GM12878 (cell line): ENCODE data around the gene RASIP1. TPM values are rescaled to one million over a fixed set of nuclear protein-coding genes. Genes with fewer than 3 reads are reported as not detected.

Experiments used
- ATAC-seq: fragments of 200-7000 bp; cut with Tn5 transposase; 3 replicates; pipeline ENCODE4 v1.9.1; 2020; ENCODE audit warnings: mild to moderate bottlenecking, moderate library complexity
- BruUV-seq: library from RNA; stranded (reverse); fragments of 400-500 nt; replicated peaks from 2 replicates; lab custom pipeline; 2021; lab: Mats Ljungman, UMichigan
- CTCF ChIA-PET: fragments of 300-600 bp; sonication (Branson Sonifier 250); formaldehyde crosslinking; extraction: SDS; loops from one replicate; lab custom pipeline; 2021; ENCODE audit warnings: inconsistent platforms; lab: Yijun Ruan, JAX
- POLR2A ChIA-PET: fragments of 350-600 bp; formaldehyde crosslinking; extraction: SDS; loops from one replicate; lab custom pipeline; 2021; ENCODE audit warnings: inconsistent platforms; lab: Charles Lee
- RAD21 ChIA-PET: fragments of 300-600 bp; sonication (Branson Sonifier 250); formaldehyde crosslinking; loops from one replicate; lab custom pipeline; 2023; ENCODE audit warnings: antibody characterized with exemption; ENCODE audit not compliant: unreplicated experiment; lab: Charles Lee
- SMC1A ChIA-PET: fragments of 300-600 bp; sonication (Branson Sonifier 250); formaldehyde crosslinking; loops from one replicate; lab custom pipeline; 2023; ENCODE audit not compliant: unreplicated experiment, uncharacterized antibody; lab: Charles Lee
- DNase-seq: peaks from one replicate; pipeline ENCODE4 v3.0.0-alpha.2; 2011; ENCODE audit warnings: low read depth, low spot score
- FAIRE-seq: peaks from 3 replicates; lab custom pipeline; 2011; peaks lifted over from hg19 to GRCh38; lab: Jason Lieb, UNC
- H2AFZ ChIP-seq: 2 replicates; pipeline ENCODE4 v1.6.0; 2011; ENCODE audit warnings: low read depth, low read length, control low read depth; ENCODE audit not compliant: control insufficient read depth
- H3K27ac ChIP-seq: 2 replicates; pipeline ENCODE4 v1.5.1; 2011; ENCODE audit warnings: control low read depth; ENCODE audit not compliant: control insufficient read depth, insufficient read depth
- H3K27me3 ChIP-seq, 2 experiments: replicated peaks in 1 of 2; 2 replicates each; pipeline versions ENCODE4 v1.6.0 to v1.6.1; 2011; ENCODE audit warnings: low read length in 1 of 2; ENCODE audit not compliant: control insufficient read depth in 2 of 2, insufficient read depth in 2 of 2
- H3K36me3 ChIP-seq, 2 experiments: 2 replicates each; pipeline ENCODE4 v1.5.1; 2011; ENCODE audit warnings: low read length in 1 of 2; ENCODE audit not compliant: control insufficient read depth in 2 of 2, insufficient read depth in 2 of 2
- H3K4me1 ChIP-seq: 2 replicates; pipeline ENCODE4 v1.6.1; 2011; ENCODE audit warnings: mild to moderate bottlenecking, low read length, moderate library complexity, mixed read lengths; ENCODE audit not compliant: control insufficient read depth, insufficient read depth
- H3K4me2 ChIP-seq: 2 replicates; pipeline ENCODE4 v1.6.0; 2011; ENCODE audit warnings: control low read depth; ENCODE audit not compliant: control insufficient read depth, insufficient read depth
- H3K4me3 ChIP-seq: fragments of 200-600 bp; sonication (generic); 2 replicates; pipeline ENCODE4 v1.5.1; 2016
- H3K79me2 ChIP-seq: 2 replicates; pipeline ENCODE4 v1.6.0; 2011; ENCODE audit warnings: low read length; ENCODE audit not compliant: control insufficient read depth, insufficient read depth
- H3K9ac ChIP-seq: 2 replicates; pipeline ENCODE4 v1.8.0; 2011; ENCODE audit warnings: low read length, control low read depth, mixed read lengths; ENCODE audit not compliant: control insufficient read depth, insufficient read depth
- H3K9me3 ChIP-seq: replicated peaks from 3 replicates; pipeline ENCODE4 v1.5.1; 2011; ENCODE audit warnings: mild to moderate bottlenecking, low read length; ENCODE audit not compliant: control insufficient read depth, insufficient read depth
- H4K20me1 ChIP-seq: 2 replicates; pipeline ENCODE4 v1.6.0; 2011; ENCODE audit not compliant: control insufficient read depth, insufficient read depth
- ASH2L ChIP-seq: fragments of 300-600, 200-600 bp; sonication (generic); IDR thresholded peaks from 2 replicates; pipeline ENCODE4 v1.6.1; 2017; ENCODE audit warnings: low read depth, mild to moderate bottlenecking, borderline replicate concordance
- DPF2 ChIP-seq: fragments of 450-650 bp; IDR thresholded peaks from 2 replicates; pipeline ENCODE4 v1.6.1; 2017; ENCODE audit warnings: mild to moderate bottlenecking
- JUND ChIP-seq: IDR thresholded peaks from 2 replicates; pipeline ENCODE4 v1.6.1; 2012; ENCODE audit warnings: low read depth, mild to moderate bottlenecking, low read length, improper control_type of control experiment, moderate library complexity
- KAT2A ChIP-seq: conservative IDR thresholded peaks from 2 replicates; pipeline ENCODE4 v1.6.1; 2011; ENCODE audit warnings: low read depth, low read length; ENCODE audit not compliant: control insufficient read depth
- MEF2B ChIP-seq: fragments of 450-650 bp; IDR thresholded peaks from 2 replicates; pipeline ENCODE4 v1.6.1; 2018; ENCODE audit warnings: mild to moderate bottlenecking, moderate library complexity; ENCODE audit not compliant: partially characterized antibody, poor library complexity, severe bottlenecking
- PAX8 ChIP-seq: fragments of 450-650 bp; IDR thresholded peaks from 2 replicates; pipeline ENCODE4 v1.6.1; 2017; ENCODE audit warnings: mild to moderate bottlenecking, moderate library complexity
- WRNIP1 ChIP-seq: IDR thresholded peaks from 2 replicates; pipeline ENCODE4 v1.6.1; 2011; ENCODE audit warnings: low read depth, low read length, improper control_type of control experiment, borderline replicate concordance
- ZBED1 ChIP-seq: IDR thresholded peaks from 2 replicates; pipeline ENCODE4 v1.6.1; 2016; ENCODE audit warnings: borderline replicate concordance
- WGBS: methylation state at CpG from one replicate; pipeline ENCODE4 v1.1.6; 2016; ENCODE audit warnings: low lambda C conversion rate; ENCODE audit not compliant: insufficient replicate concordance, insufficient coverage; ENCODE audit errors: missing lambda C conversion rate; 5-methylcytosine and 5-hydroxymethylcytosine counted together
- in situ Hi-C: fragments of 300-500 bp; cut with MboI; formaldehyde crosslinking; loops from 9 replicates; pipeline ENCODE4 v1.14.3; 2018; ENCODE audit warnings: mixed read lengths
- intact Hi-C: fragments of 100-400 bp; cut with micrococcal nuclease; formaldehyde crosslinking; loops from one replicate; pipeline ENCODE4 v1.14.2; 2022; ENCODE audit not compliant: unreplicated experiment
- polyA plus RNA-seq, 11 experiments: library from polyadenylated mRNA; depleted of rRNA in 4 of 11; unstranded in 6 of 11; stranded (reverse) in 5 of 11; fragments of >200 nt; fragmentation: Nextera tagmentation in 4 of 11; fragmentation: Illumina TruSeq in 1 of 11; extraction: Ambion mirVana in 4 of 11; extraction: Trizol in 1 of 11; gene quantifications; 1 replicate in 1 of 11; 2 replicates in 10 of 11; pipeline versions ENCODE4 v1.2.1 to v1.2.3, GENCODE V29; 2011 to 2016; ENCODE audit warnings: inconsistent platforms in 2 of 11, missing spikeins in 2 of 11, low read depth in 1 of 11
- total RNA-seq, 4 experiments: library from RNA; depleted of rRNA in 3 of 4; stranded (reverse); fragments of >200 nt in 3 of 4; fragmentation: Illumina TruSeq in 1 of 4; extraction: Trizol in 1 of 4; gene quantifications; 2 replicates each; pipeline versions ENCODE4 v1.2.1 to v1.2.3, GENCODE V29; 2013 to 2021
- TF ChIP-seq, protein P1 (sequence below): fragments of 450-650 bp; IDR thresholded peaks from 2 replicates; pipeline ENCODE4 v1.6.1; 2017; ENCODE audit warnings: low read depth, mild to moderate bottlenecking, moderate library complexity
- TF ChIP-seq, protein P2 (sequence below): fragments of 450-650 bp; conservative IDR thresholded peaks from 2 replicates; pipeline ENCODE4 v1.6.1; 2017; ENCODE audit warnings: mild to moderate bottlenecking, moderate library complexity

The RASIP1 gene
- total and polyA plus RNA-seq, 10 of the 15 experiments (the other 5 are each of a cell fraction or from before 2014, with no cell fraction given) = 0.08 TPM; not detected in 9

DNA sequence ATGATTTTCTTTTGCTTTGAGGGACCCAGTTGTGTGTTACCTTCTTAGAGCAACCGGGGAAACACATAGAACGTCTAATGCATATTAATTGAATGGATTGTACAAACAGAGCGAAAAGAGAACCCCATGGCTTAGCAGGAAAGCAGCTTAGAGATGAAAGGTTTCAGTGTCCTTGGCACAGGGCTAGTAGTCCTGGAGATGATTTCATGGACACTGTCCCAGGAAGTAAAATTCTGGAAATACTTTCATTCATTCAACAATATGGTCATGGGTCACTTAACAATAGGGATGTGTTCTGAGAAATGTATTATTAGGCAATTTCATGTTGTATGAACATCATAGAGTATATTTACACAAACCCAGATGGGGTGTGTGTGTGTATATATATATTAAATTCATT is 54.3 kb downstream of the RASIP1 start:
- ChIA-PET POLR2A (no interaction called here), SMC1A (no interaction called here), RAD21 (no interaction called here), CTCF (no interaction called here)
- Histone ChIP-seq H3K4me2 (no peak overlapping the region), H2AFZ (no peak overlapping the region), H3K27me3 (no peaks in the 10 kb centered on the region; a peak in 1 of 4 replicates), H4K20me1 (no peaks in the 10 kb centered on the region), H3K4me3 (no peak overlapping the region), H3K9ac (no peak overlapping the region), H3K36me3 (no peaks in the 10 kb centered on the region), H3K4me1 (peaks cover 2% of the 10 kb centered on the region; the same call in 1 of the 2 replicates), H3K79me2 (no peaks in the 10 kb centered on the region), H3K27ac (no peak overlapping the region), H3K9me3 (no peaks in the 10 kb centered on the region)
- FAIRE-seq (no peak), DNase-seq (no peak), ATAC-seq (no peak)
- TF ChIP-seq KAT2A (no peak), DPF2 (no peak), WRNIP1 (no peak), PAX8 (no peak), ZBED1 (no peak)
- TF ChIP-seq, protein P1, sequence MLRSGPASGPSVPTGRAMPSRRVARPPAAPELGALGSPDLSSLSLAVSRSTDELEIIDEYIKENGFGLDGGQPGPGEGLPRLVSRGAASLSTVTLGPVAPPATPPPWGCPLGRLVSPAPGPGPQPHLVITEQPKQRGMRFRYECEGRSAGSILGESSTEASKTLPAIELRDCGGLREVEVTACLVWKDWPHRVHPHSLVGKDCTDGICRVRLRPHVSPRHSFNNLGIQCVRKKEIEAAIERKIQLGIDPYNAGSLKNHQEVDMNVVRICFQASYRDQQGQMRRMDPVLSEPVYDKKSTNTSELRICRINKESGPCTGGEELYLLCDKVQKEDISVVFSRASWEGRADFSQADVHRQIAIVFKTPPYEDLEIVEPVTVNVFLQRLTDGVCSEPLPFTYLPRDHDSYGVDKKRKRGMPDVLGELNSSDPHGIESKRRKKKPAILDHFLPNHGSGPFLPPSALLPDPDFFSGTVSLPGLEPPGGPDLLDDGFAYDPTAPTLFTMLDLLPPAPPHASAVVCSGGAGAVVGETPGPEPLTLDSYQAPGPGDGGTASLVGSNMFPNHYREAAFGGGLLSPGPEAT = no peak
- 33% methylated on average over 3 of the region's 3 CpGs for WGBS
- in situ Hi-C loops = no loop called here
- intact Hi-C loops = no loop called here
- BruUV-seq = no TSS peak

DNA sequence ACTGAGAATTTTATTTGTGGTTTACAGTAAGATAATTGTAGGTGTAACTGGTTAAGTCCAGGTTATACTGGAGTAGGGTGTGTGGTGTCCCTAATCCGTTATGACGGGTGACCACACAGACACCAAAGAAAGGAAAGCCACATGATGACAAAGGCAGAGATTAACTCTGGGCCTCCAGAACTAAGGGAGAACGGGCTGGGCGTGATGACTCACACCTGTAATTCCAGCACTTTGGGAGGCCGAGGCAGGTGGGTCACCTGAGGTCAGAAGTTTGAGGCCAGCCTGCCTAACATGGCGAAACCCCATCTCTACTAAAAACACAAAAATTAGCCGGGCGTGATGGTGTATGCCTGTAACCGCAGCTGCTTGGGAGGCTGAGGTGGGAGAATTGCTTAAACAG is 54.8 kb downstream of the RASIP1 start:
- H3K9me3 ChIP-seq = no peaks in the 10 kb centered on the region
- H3K27ac ChIP-seq = no peak overlapping the region
- POLR2A ChIA-PET = no interaction called here
- H3K36me3 ChIP-seq = no peaks in the 10 kb centered on the region
- H3K27me3 ChIP-seq = no peaks in the 10 kb centered on the region; a peak in 1 of 4 replicates
- H3K4me2 ChIP-seq = no peak overlapping the region
- no peak for TF ChIP-seq JUND
- TF ChIP-seq, protein P2, sequence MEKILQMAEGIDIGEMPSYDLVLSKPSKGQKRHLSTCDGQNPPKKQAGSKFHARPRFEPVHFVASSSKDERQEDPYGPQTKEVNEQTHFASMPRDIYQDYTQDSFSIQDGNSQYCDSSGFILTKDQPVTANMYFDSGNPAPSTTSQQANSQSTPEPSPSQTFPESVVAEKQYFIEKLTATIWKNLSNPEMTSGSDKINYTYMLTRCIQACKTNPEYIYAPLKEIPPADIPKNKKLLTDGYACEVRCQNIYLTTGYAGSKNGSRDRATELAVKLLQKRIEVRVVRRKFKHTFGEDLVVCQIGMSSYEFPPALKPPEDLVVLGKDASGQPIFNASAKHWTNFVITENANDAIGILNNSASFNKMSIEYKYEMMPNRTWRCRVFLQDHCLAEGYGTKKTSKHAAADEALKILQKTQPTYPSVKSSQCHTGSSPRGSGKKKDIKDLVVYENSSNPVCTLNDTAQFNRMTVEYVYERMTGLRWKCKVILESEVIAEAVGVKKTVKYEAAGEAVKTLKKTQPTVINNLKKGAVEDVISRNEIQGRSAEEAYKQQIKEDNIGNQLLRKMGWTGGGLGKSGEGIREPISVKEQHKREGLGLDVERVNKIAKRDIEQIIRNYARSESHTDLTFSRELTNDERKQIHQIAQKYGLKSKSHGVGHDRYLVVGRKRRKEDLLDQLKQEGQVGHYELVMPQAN = no peak
- TF ChIP-seq ASH2L = no peak
- TF ChIP-seq MEF2B = no peak
- WGBS = 38% methylated on average over 9 of the region's 9 CpGs
- no peak overlapping the region for H3K9ac ChIP-seq
- BruUV-seq = no TSS peak
- CTCF ChIA-PET = no interaction called here
- intact Hi-C loops (no loop called here), in situ Hi-C loops (no loop called here)
- RAD21 ChIA-PET = no interaction called here
- DNase-seq (no peak), ATAC-seq (no peak), FAIRE-seq (no peak)
- no peaks in the 10 kb centered on the region for H4K20me1 ChIP-seq
- H3K4me3 ChIP-seq = no peak overlapping the region
- no peak overlapping the region for H2AFZ ChIP-seq
- no peaks in the 10 kb centered on the region for H3K79me2 ChIP-seq
- H3K4me1 ChIP-seq = peaks cover 3% of the 10 kb centered on the region; the same call in 1 of the 2 replicates
- SMC1A ChIA-PET = no interaction called here
